Peyer's patch (tissue), 4 donors: ENCODE data around the gene NDST1. TPM values are rescaled to one million over a fixed set of nuclear protein-coding genes. Genes with fewer than 3 reads are reported as not detected.

Experiments
- DNase-seq, 3 donors: peaks; one replicate each; pipeline ENCODE4 v3.0.0-alpha.2; 2017 to 2019
- H3K27ac ChIP-seq, 4 donors: fragments of 200-600 bp; sonication (generic); one replicate each; pipeline ENCODE4 v1.5.1; 2016 to 2019
- H3K27me3 ChIP-seq, 2 donors: fragments of 200-600 bp; sonication (generic); one replicate each; pipeline ENCODE4 v1.5.1; 2019
- H3K36me3 ChIP-seq, 3 donors: fragments of 200-600 bp; sonication (generic); one replicate each; pipeline ENCODE4 v1.5.1; 2016 to 2019
- H3K4me1 ChIP-seq, 4 donors: fragments of 200-600 bp; sonication (generic); one replicate each; pipeline ENCODE4 v1.5.1; 2016 to 2019
- H3K4me3 ChIP-seq, 4 donors: fragments of 200-600 bp; sonication (generic); 1 replicate in 3 of 4; 2 replicates in 1 of 4; pipeline ENCODE4 v1.5.1; 2016 to 2019; ENCODE audit warnings: mild to moderate bottlenecking in 1 of 4
- H3K9me3 ChIP-seq, 4 donors: fragments of 200-600 bp; sonication (generic); one replicate each; pipeline ENCODE4 v1.5.1; 2016 to 2019; ENCODE audit warnings: mild to moderate bottlenecking in 1 of 4
- POLR2A ChIP-seq, 2 donors: fragments of 450-650 bp; IDR thresholded peaks; one replicate each; pipeline ENCODE4 v1.5.1; 2017; ENCODE audit warnings: antibody characterized with exemption in 2 of 2, mild to moderate bottlenecking in 2 of 2, moderate library complexity in 2 of 2
- total RNA-seq, 4 donors: library from RNA; depleted of rRNA; stranded (reverse); fragments of >200 nt; gene quantifications; one replicate each; pipeline ENCODE4 v1.1.0, GENCODE V29; 2016
- TF ChIP-seq, protein P1 (sequence below), 6 experiments: fragments of 450-650 bp in 4 of 6; fragments of 200-600 bp in 2 of 6; sonication (generic) in 1 of 6; IDR thresholded peaks; one replicate each; pipeline ENCODE4 v1.5.1; 2017 to 2019; ENCODE audit warnings: antibody characterized with exemption in 6 of 6, mild to moderate bottlenecking in 3 of 6, moderate library complexity in 1 of 6

The NDST1 gene
- total RNA-seq, 4 donors from 2014 or later = 80.9 to 168 (median 118) TPM

GRCh38 chr5:150522504-150523414, 14.8 kb downstream of the NDST1 start:
- peaks cover 0 to 29% (median 0%) of the 10 kb centered on the region in 3 donors for H3K36me3 ChIP-seq
- H3K27me3 ChIP-seq = no peaks in the 10 kb centered on the region
- TF ChIP-seq, protein P1, sequence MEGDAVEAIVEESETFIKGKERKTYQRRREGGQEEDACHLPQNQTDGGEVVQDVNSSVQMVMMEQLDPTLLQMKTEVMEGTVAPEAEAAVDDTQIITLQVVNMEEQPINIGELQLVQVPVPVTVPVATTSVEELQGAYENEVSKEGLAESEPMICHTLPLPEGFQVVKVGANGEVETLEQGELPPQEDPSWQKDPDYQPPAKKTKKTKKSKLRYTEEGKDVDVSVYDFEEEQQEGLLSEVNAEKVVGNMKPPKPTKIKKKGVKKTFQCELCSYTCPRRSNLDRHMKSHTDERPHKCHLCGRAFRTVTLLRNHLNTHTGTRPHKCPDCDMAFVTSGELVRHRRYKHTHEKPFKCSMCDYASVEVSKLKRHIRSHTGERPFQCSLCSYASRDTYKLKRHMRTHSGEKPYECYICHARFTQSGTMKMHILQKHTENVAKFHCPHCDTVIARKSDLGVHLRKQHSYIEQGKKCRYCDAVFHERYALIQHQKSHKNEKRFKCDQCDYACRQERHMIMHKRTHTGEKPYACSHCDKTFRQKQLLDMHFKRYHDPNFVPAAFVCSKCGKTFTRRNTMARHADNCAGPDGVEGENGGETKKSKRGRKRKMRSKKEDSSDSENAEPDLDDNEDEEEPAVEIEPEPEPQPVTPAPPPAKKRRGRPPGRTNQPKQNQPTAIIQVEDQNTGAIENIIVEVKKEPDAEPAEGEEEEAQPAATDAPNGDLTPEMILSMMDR (IDR thresholded peaks at IDR 0.05) = peak in 1 of 6 experiments; percentile 12
- no peak for TF ChIP-seq POLR2A (IDR thresholded peaks at IDR 0.05)
- no peak for DNase-seq
- H3K4me3 ChIP-seq = no peak overlapping the region
- peak overlapping the region in 3 of 4 donors; percentile 61 to 86 (median 64) for H3K27ac ChIP-seq
- peaks cover 0 to 65% (median 8%) of the 10 kb centered on the region in 4 donors for H3K4me1 ChIP-seq
- H3K9me3 ChIP-seq = no peaks in the 10 kb centered on the region

GRCh38 chr5:150523472-150524350, 15.8 kb downstream of the NDST1 start:
- peak in 2 of 3 donors; percentile 39 to 63 for DNase-seq

DNA sequence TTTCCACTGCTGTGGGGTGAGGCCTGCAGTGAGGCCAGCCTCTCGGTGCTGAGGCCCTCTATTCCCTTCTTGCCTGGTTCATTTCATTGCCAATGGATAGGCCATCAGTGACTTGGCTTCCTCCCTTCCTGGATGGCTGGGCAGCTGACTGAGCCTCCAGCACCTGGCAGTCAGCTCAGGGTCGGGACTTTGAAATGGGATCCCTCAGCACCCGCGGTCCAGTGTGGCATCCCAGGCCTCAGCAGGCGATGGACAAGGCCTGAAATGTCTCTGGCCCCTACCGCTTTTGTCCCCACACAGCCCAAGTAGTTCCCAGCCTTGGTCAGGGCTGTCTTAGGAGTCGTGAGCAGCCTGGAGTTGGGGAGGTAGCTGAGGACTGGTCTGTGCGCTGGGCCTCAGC, 17.2 kb downstream of the NDST1 start:
- DNase-seq = no peak
- no peaks in the 10 kb centered on the region for H3K9me3 ChIP-seq
- TF ChIP-seq POLR2A (IDR thresholded peaks at IDR 0.05) = no peak
- TF ChIP-seq, protein P1 (IDR thresholded peaks at IDR 0.05) = no peak
- peak overlapping the region in 1 of 4 donors; percentile 17 for H3K27ac ChIP-seq
- no peak overlapping the region for H3K4me3 ChIP-seq
- H3K4me1 ChIP-seq = peaks cover 0 to 52% (median 4%) of the 10 kb centered on the region in 4 donors
- H3K36me3 ChIP-seq = peaks cover 0 to 34% (median 0%) of the 10 kb centered on the region in 3 donors
- H3K27me3 ChIP-seq = no peaks in the 10 kb centered on the region

More at GRCh38 chr5:150523472-150524350, 15.8 kb downstream of the NDST1 start:
- Histone ChIP-seq H3K4me3 (no peak overlapping the region), H3K36me3 (peaks cover 0 to 37% (median 0%) of the 10 kb centered on the region in 3 donors), H3K4me1 (peaks cover 0 to 56% (median 4%) of the 10 kb centered on the region in 4 donors), H3K9me3 (no peaks in the 10 kb centered on the region), H3K27ac (peak overlapping the region in 3 of 4 donors; percentile 61 to 86 (median 64)), H3K27me3 (no peaks in the 10 kb centered on the region)
- TF ChIP-seq, protein P1 (IDR thresholded peaks at IDR 0.05) = peak; percentile 18 to 59 (median 50)
- TF ChIP-seq POLR2A (IDR thresholded peaks at IDR 0.05) = no peak

DNA sequence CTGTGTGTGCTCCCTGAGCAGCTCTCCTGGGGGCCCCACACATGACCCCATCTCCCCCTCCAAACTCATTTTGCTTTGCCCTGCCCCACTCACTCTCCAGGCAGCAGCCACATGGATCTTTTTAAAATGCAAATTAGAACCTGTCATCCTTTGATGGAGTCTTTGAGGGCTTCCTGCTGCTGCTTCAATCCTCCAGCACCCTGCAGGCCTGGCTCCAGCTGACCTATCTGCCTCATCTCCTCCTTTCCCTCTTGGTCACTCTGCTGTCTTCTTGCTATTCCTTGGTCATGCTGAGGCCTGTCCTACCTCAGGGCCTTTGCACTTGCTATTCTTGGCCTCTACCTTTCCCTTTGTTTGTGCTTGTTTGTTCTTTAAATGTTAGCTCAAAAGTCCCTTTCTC, 17.9 kb downstream of the NDST1 start:
- Histone ChIP-seq H3K9me3 (no peaks in the 10 kb centered on the region), H3K36me3 (peaks cover 0 to 32% (median 0%) of the 10 kb centered on the region in 3 donors), H3K4me3 (no peak overlapping the region), H3K4me1 (peaks cover 0 to 52% (median 4%) of the 10 kb centered on the region in 4 donors), H3K27me3 (no peaks in the 10 kb centered on the region), H3K27ac (no peak overlapping the region)
- DNase-seq = no peak
- TF ChIP-seq, protein P1 (IDR thresholded peaks at IDR 0.05) = no peak
- no peak for TF ChIP-seq POLR2A (IDR thresholded peaks at IDR 0.05)

GRCh38 chr5:150527038-150527437, 19.1 kb downstream of the NDST1 start:
- no peak overlapping the region for H3K4me3 ChIP-seq
- H3K4me1 ChIP-seq = peaks cover 0 to 44% (median 4%) of the 10 kb centered on the region in 4 donors
- H3K27ac ChIP-seq = peak overlapping the region in 1 of 4 donors; percentile 1
- no peak for DNase-seq
- H3K36me3 ChIP-seq = peaks cover 0 to 25% (median 0%) of the 10 kb centered on the region in 3 donors
- TF ChIP-seq POLR2A (IDR thresholded peaks at IDR 0.05) = no peak
- TF ChIP-seq, protein P1 (IDR thresholded peaks at IDR 0.05) = no peak
- no peaks in the 10 kb centered on the region for H3K27me3 ChIP-seq
- H3K9me3 ChIP-seq = no peaks in the 10 kb centered on the region
